Measurements from ENCODE around the gene INAVA.
"Not testable (repeated sequence)": the region's sequence is repeated elsewhere in the genome, so short reads cannot be mapped to it uniquely, and the experiment has no call there.

The INAVA gene

DNA sequence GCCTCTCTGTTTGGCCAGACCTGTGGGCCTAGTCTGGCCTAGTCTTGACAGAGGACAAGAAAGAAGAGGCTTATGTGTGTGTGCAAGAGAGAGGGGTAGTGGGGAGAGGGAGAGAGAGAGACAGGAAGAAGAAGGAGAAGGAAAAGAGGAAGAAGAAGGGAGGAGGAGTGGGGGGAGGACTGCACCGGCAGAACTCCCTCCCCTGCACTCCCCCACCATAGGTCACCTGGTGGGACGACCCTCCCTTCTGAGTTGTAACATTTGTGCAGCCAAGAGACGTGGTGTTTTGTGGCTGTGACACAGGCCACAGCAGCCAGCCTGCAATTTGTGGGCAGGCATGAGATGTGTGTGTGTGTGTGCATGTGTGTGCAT lies 4.3 kb downstream of the INAVA start:
- DNase-seq: no peak

DNA sequence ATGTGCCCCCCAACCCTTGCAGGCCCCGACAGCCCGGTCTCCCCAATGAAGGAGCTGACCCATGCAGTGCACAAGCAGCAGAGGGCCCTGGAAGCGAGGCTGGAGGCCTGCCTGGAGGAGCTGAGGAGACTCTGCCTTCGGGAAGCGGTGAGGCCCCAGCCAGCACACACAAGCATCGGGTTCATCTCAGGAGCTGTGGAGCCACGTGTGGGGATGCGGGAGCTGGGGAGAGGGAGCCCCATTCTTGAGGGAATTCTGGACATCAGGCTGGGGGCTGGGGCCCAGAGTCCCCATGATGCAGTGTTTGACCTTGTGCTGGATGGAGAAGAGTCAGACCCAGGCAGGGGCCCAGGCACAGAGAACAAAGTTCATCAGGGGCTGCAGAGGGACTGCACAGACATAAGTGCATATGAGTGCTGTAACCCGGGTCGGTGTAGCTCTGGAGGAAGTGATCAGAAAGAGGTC lies 4.8 kb downstream of the INAVA start:
- DNase-seq: no peak

DNA sequence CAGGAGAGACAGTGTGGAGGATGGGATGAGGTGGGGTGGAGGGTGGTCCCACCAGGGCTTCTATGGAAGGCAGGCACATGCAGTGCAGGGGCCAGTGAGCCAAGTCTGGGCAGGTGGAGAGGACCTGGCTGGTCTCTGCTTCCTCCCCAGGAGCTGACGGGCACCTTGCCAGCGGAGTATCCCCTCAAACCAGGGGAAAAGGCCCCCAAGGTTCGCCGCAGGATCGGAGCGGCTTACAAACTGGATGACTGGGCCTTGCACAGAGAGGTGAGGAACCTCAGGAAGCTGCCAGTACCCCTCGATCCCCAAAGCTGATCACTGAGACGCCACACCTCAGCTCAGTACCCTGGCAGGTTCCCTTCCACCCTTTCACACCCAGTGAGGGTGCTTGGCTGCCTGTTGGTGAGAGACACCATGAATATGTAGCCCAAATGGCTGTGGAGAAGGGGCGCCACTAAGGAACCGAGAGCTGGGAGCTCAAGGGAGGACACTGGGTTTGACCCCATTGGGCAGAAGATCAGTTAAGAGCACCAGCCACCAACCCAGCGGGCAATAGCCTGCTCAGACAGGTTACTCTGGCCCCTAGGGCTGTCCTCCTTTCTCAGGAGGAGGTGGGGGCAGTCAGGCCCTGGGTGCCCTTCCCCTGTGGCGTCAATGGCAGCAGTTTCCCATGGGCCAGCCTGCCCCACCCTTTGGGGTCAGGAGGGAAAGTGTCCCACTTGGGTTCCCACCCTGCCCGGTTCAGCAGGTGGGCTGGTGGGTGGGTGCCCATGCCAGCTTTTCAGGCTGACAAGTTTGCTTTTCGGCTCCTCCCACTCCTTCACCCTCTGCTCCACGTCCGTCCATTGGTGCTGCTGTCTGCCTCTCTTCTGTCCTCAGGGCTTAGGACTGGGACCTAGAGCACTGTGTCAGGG lies 5.5 kb downstream of the INAVA start:
- DNase-seq: no peak

DNA sequence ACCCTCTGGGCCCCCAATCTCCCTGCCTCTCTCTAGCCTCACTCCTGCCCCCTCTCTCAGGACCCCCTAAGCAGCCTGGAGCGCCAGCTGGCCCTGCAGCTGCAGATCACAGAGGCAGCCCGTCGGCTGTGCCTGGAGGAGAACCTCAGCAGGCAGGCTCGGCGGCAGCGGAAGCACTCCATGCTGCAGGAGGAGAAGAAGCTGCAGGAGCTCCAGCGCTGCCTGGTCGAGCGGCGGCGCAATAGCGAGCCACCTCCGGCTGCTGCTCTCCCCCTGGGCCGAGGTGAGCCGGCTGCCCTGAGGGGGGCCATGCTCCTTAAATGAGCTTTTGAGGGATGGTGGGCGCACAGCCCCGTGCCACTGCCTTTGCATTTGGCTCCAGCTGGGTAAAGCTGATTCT lies 6.2 kb downstream of the INAVA start:
- no peak for DNase-seq

DNA sequence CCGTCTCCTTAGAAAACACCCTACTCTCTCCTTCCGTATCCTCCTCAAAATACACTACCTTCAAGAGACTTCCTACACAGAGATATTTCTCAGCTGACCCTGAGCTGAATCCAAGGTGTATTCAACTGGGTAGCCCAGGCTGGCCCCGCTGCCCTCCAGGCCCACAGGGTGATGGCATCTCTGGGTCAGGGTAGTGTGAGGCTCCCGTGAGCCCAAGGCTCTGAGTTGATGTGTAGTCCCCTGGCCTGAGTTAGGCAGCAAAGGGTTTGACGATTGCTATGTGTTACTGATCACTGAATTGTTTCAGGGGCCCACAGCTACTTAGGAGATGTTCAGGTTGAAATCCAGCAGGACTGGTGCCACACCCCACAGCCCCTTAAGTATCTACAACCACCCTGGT lies 6.7 kb downstream of the INAVA start:
- DNase-seq: no peak

DNA sequence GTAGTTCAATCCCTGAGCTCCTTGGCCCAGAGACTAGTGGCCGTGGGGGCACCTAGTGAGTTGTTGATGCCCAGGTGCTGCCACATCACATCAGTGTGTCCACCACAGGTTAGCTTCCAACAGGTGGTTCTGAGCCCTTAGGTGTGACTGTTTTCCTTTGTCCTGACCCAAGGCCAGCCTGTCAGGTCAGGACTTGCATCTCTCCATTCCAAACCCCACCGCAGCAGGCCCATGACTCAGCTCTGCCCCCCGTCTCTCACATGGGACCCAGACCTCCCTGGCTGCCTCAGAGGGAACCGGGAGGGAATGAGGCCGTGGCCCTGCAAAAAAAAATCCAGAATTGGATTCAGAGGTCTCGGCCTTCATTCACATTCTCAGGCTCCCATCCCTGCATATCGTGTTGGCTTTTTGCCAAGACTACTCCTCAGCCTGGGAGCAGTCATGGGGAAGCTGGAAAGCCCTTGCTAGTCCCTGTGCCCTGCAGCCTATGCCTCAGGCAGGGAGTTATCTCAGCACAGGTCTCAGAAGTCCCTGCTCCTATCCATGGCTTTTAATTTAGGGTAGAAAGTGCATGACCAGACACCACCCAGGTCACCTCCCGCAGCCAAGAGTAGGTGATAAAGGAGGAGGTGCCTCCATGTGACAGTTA lies 7.2 kb downstream of the INAVA start:
- no peak for DNase-seq

DNA sequence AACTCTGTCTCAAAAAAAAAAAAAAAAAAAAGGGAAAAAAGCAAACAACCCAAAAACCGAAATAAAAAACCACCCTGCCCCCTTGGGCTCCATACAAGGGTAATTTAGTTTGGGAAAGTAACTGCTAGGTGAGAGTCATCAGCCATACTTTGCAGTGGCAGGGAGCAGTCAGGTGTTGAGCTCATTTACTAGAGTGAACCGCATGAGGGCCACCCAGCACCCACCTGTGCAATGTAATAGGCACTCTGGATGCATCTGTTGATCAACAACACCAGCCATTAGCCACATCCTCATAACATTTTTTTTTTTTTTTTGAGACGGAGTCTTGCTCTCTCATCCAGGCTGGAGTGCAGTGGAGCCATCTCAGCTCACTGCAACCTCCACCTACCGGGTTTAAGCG lies 9.1 kb downstream of the INAVA start:
- DNase-seq: no peak

DNA sequence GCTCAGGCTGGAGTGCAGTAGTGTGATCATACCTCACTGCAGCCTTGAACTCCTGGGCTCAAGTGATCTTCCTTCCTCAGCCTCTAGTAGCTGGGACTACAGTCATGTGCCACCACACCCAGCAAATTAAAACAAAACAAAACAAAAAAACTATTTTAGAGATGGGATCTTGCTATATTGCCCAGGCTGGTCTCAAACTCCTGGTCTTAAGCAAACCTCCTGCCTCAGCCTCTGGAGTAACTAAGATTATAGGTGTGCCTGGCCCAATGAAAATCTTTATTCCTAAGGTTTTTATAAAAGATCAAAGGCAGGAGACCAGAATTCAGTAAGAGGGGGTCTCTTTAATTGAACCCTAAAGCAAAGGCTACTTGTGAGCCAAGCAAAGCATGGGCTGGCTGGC lies 10.1 kb downstream of the INAVA start:
- no peak for DNase-seq

DNA sequence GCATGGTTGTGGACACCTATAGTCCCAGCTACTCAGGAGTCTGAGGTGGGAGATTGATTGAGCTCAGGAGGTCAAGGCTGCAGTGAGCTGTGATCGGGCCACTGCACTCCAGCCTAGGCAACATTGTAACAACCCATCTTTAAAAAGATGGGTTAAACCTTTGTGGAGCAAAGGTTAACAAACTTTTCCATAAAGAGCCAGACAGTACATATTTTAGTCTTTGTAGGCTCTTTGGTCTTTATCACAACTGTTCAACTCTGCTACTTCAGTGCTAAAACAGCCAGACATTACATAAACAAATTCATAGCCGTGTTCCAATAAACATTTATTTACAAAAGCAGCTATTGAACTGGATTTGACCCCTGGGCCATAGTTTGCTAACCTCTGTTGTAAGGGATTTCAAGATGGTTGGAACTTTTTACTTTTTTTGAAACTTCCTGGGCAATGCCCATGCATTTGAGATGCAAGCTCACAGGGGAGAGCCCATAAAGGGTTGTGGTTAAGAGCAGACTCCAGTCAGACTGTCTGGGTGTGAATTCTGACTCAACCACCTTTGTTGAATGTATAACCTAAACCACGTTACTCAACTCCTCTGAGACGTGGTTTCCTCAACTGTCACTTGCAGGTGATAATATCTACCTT lies 10.8 kb downstream of the INAVA start:
- DNase-seq: peak; percentile 22

DNA sequence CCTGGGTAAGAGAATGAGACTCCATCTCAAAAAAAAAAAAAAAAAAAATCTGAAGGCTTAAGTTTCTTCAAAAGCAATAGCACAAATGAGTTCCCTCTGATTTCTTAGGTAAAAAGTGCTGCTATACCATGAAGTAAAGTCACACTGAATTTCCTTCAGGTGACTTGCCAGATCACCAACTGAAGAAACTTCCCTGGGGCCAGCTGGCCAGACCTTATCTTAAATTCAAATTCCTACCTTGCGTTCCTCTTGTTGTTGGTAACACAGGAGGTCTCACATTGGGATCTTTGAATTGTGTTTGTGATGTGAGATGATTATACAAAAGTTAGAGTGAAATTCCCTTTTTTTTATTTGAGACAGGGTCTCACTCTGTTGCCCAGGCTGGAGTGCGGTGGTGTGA lies 11.8 kb downstream of the INAVA start:
- DNase-seq: no peak

DNA sequence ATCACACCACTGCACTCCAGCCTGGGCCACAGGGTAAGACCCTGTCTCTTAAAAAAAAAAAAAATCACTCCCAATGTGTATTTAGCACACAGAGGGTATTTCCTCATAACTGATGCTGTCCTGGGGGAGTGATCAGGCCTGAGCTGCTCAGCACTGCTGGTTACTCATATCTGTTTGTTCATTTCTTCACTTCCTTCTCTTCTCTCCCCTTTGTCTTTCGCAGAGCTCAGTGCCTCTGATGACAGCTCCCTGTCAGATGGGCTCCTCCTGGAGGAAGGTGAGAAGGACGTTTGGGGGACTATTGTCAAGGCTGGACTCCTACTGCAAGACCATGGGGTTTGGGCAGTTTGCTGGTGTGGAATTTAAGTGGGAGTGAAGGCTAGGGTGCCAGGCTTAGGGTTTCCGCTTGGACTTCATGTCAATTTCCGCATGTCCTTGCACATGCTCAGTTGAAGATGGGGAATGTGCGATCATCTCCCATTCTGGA lies 13.0 kb downstream of the INAVA start:
- no peak for DNase-seq

DNA sequence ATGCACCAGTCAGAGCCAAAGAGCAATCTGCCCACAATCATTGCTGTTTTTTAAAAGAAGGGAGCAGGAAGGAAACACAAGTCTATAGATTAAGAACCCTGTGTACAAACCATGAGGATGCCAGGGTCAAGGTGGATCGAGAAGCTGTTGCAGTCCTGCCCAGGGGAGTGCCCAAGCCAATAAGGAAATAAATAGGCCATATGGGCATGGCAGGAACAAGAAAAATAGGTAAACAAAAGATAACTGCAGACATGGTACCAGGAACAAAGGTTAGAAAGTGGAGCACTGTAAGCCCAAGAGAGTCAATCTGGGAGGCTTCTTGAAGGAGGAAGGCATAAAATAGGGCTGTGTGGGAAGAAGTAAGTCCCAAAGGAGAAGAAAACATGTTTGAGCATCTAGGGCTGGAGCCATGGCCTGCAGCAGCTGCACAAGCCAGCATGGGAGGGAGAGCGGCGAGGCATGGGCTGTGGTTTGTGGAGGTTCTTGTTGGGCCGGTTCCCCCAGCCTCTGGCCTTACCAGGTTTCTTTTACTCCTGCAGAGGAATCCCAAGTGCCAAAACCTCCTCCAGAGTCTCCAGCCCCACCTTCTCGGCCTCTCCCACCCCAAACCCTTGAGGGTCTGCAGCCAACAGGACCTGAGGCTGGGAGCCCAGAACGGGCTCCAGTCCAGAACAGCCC lies 13.6 kb downstream of the INAVA start:
- no peak for DNase-seq

DNA sequence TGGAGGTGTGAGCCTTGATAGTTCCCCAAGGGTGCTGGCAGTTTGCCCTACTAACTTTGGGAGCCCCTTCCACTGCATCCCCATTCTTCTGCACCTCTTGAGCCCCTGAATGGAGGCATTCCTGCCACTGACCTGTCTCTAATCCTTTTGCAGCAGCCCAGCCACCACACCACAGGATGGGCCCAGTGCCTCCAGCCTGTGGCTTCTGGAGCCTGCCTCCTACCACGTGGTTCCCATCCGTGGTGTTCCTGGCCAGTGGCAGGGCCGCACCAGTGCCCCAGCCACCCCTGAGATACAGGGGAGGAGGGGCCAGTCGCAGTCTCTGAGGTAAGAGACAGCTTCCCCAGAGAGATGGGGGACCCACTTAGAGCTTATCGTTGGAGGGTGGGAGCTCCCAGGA lies 14.4 kb downstream of the INAVA start:
- no peak for DNase-seq

DNA sequence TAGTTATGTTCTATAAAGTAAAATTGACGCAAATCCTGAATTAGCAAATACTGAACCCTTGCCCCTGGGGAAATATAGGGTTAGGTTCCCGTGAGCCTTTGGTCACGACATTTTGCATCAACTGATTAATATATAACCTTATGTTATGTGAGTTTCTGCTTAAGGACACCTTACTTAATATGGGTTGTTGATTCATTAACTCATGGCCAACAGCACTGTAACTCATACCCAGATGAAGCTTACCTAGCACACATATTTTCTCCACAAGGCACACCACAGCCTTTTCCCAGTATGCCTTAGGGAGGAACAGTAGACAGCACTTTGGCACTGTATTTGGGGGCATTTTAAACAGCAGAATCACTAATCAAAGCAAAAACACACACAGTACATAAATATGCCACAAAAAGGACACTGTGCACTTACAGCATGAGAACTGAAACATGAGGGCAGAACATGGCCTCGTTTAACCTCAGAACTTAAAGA lies 15.1 kb downstream of the INAVA start:
- DNase-seq: no peak

DNA sequence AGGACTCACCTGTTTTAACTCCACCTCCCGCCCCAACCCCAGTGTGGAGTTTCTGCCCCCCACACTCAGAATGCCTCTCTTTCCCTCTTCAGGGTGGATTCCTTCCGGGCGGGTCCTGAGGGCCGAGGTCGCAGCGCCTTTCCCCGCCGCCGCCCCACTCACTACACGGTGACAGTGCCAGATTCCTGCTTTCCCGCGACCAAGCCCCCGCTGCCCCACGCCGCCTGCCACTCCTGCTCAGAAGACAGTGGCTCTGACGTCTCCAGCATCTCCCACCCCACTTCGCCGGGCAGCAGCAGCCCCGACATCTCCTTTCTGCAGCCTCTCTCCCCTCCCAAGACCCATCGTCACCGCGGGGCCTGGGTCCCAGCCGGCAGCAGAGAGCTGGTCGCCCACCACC lies 16.7 kb downstream of the INAVA start:
- DNase-seq: no peak

DNA sequence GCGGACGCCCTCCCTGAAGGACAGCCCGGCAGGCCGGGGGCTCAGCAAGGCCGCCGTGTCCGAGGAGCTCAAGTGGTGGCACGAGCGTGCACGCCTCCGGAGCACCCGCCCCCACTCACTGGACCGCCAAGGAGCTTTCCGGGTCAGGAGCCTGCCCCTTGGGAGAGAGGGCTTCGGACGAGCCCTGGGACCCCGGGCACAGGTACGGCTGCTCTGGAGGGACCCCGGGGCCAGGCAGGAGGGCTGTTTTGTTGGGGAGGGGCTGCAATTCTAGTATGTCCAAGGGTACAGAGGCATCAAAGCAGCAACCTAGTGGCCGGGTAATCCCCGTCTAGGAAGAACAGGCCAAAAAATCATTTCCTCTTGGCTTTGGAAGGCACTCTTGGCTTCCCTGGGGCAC lies 17.2 kb downstream of the INAVA start:
- not testable (repeated sequence) for DNase-seq

DNA sequence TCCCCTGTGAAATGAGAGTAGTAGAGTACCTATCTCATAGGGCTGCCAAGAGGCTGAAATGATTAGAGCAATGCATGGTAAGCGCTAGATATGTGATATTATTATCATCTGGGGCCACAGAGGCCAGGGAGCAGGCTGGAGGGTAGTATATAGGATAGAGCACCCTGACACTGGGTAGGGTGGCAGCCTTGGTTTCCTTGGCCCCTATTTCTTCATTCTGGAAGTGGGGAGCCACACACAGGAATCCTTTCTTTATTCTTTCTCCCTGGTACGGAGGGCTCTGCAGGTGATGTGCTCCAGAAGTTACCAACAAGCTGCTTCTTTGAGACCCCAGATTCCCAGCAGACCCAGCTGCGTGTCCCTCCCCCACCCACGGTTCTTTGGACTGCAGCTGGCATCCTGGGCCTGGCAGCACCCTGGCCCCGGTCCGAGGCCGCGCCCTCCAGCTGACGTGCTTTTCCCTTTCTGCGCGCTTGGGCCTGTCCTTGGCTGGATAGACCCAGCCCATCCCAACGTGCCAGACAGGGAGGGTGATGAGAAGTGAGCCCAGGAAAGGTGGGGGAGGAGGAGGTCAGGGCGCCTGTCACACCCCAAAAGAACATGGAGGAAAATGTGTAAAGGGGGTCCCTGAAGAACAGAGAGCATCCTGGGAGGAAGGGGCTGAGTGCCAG lies 18.2 kb downstream of the INAVA start:
- no peak for DNase-seq

DNA sequence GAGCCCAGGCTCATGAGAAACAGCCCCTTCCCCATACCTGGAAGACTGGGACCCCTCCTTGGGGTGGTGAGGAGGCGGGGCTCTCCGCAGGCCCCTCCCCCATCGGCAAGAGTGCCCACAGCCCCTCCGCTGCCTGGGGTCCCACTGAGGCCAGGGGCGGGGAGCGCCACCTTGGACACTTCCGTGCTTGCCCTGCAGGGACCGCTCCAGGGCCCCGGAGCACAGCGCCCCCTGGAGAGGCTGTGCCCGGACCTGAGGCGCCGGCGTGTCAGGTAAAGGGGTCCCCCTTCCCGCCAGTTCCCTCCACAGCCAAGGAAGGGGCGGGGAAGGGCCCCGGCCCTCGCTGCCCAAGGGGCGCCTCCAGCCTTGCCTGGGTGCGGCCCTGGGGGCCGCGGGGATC lies 21.5 kb downstream of the INAVA start:
- DNase-seq: no peak

DNA sequence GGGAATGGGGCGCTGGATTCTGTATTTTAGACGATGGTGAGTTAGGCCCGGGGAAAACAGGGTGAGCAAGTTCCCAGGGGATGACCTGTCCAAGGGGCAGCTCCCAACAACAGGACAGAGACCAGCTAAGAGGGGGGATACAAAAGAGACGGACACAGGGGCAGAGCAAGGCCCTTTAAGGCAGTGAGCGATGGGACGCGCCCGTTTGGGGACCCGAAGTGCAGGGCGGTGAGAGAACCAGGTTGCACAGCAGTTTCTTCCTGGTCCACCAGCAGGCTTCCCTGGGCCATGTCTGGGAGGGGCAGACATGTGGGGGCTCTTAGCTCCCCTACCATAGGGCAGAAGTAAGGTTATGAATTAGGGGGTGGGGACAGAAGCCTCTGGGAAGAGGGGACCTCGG lies 22.0 kb downstream of the INAVA start:
- no peak for DNase-seq

DNA sequence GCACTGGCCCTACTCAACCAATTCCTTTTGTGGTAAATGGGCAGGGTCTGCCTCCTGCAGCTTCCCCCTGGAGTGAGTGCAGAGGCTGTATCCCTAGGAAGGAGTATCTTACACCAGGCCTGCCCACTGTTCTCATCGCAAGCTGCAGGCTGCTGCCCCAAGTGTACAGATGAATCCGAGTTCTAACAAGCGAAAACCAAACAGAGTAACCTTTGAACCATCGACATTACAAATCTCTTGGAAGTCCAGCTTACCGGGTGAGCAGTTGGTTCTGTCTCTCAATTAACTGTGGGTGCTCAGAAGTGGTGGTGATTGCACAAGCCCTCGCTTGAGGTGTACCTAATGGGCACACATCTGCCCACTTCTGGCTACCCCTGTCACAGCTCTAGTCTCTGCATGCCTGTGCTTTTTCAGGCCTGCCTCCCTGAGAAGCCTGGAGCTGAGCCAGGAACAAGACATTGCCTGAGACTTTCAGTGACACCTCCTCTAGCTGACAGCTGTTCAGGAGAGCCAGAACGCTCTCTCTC lies 22.7 kb downstream of the INAVA start:
- no peak for DNase-seq

DNA sequence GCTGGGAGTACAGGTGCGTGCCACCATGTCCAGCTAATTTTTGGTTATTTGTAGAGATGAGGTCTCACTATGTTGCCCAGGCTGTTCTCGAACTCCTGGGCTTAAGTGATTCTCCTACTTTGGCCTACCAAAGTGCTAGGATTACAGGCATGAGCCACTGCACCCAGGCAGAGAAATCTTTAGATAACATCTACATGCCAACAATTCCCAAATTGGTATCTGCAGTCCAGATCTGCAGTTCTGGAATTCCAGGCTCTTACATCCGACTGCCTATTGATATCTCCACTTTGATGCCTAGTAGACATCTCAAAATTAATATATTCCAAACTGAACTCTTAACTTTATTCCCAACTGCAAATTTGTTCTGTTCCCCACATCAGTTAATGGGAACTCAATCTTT lies 23.3 kb downstream of the INAVA start:
- no peak for DNase-seq

DNA sequence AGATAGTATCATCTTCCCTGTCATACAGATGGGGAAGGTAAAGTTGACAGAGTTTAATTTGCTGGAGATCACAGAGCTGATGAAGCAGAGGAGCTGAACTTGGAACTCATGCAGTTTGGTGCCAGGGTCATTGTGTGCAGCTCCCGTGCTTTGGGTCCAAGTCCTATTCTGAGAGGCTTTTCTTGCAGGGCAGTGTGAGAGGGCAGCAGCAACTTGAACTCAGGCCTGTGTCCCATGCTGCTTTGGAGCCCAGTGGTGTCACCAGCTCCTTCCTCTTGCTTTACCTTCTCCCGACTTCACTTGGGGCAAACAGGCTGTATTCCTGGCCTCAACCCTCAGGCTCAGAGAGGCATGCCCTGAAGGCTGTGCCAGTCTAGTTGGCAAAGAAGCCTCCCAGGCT lies 24.7 kb downstream of the INAVA start:
- DNase-seq: no peak
